GM21367 (cell line): ENCODE measurements around the gene BACH2.
"Not testable (repeated sequence)": the region's sequence is repeated elsewhere in the genome, so short reads cannot be mapped to it uniquely, and the experiment has no call there.

Experiments
- ATAC-seq: cut with Tn5 transposase; IDR thresholded peaks from one replicate; pipeline ENCODE4 v1.9.1; 2021; ENCODE audit not compliant: unreplicated experiment

The BACH2 gene

DNA sequence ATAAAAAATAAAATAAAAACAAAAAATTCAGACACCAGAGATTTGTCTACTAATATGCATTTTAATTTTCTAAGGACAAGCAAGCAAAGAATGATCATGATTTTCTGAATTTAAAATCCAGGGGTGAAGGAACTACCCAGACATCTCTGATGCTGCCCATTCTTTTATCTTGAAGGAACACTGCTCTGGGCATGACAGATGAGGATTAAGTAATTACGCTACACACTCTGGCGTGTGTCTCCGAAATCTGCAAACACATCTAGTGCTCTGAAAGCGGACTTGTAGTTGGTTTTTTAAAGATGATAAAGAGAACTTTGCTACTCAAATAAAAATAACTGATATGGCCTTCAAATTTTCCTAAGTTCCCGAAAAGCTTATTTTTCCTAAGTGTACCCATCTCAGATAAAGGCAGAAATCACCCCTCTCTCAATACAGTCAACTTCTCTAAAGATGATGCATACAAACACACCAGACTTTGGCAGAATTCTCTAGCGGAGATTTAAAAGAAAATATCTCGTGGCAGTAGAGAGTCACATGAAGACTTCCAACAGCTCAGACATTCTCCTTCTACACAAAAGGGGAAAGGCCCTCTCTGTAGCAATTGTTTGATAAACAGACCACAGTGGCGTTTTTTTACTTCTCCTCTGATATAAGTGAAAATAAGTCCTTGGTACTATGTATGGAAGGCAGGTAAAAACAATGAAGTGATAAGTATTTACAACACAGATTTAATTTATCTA is 133.8 kb downstream of the BACH2 start:
- no peak for ATAC-seq

DNA sequence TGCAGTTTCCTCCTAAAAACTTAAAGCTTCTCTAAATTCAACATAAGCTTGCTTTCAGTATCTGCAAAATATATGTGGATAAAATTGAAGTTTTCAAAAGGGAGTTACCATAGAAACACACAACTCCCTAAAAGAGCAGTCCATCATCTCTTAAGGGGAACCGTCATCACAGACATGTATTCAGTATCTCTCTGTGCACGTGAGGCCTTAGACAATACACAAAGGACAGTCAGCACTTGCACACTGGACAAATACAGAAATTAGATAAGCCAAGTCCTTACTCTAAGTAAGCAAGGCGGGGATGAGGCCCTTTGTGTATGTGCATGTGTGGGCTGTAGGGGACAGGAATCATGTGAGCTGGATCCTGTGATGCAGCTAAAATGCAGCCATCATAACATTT is 136.6 kb downstream of the BACH2 start:
- no peak for ATAC-seq

DNA sequence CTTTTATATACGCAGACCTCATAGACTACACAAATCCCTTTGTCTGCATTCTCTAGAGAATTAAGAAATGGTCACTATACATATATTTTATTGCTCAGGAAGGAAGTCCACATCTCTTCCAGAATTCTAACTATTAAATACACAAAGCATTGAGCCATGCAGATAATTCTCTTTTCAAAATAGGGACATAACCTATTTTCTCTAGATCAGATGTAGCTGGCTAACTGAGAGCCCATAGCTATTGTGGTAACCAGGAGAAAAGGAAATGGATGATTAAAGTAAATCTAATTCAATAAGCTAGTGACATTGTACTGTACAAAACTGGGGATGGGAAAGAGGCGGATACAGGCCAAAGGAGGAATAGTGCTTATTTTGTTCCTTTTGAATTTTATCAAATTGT is 137.2 kb downstream of the BACH2 start:
- no peak for ATAC-seq

DNA sequence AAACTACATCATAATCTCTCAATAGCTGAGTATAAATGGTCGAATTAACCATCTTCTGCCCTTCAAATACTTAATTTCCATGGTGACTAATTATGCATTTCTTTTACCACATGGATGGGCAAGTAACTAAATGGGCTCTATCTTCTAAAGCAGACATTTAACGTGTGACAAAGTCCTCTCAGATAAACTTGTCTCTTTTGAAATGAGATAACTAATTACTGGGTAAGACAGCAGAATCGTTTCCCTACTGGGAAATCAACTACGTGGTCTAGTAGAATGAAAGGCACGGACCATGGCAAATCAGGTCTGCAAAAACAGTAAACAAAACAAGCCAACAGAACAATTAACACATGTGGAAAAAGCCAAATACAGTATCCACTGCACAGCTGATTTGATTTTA is 137.7 kb downstream of the BACH2 start:
- no peak for ATAC-seq

DNA sequence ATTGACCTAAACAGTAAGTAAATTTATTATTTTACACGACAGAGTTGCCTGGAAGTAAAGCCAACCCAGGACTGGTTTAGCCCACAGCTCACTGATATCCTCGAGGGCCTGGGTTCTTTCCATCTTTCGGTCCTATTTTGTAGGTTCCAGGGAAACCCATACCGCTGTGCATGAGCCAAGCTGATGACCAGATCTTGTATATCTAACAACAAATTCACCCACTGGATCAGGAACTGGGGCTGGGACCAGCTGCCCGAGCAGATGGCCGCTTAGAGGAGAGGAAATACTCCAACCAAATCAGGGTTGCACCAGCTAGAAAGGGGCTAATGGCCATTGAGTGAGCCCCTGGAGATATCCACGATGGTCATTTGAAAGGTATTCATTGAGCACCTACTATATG is 139.2 kb downstream of the BACH2 start:
- no peak for ATAC-seq

DNA sequence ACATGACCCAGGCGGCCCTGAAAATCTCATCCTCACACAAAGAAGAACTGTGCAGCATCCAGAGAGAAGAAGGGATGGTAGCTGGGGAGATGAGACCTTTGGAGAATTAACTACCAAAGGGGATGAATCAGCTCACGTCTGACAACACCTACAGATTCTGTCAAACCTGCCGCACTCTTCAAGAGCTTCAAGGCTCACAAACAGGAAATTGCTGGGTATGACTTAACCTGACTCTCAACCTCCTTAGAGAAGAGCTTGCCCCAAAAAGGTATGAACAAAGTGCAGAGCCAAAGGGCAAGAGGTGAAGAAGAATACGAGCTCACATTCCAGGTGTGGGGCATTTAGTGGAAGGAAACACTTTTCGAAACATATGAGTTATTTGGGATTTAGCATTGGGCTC is 139.8 kb downstream of the BACH2 start:
- ATAC-seq: no peak

DNA sequence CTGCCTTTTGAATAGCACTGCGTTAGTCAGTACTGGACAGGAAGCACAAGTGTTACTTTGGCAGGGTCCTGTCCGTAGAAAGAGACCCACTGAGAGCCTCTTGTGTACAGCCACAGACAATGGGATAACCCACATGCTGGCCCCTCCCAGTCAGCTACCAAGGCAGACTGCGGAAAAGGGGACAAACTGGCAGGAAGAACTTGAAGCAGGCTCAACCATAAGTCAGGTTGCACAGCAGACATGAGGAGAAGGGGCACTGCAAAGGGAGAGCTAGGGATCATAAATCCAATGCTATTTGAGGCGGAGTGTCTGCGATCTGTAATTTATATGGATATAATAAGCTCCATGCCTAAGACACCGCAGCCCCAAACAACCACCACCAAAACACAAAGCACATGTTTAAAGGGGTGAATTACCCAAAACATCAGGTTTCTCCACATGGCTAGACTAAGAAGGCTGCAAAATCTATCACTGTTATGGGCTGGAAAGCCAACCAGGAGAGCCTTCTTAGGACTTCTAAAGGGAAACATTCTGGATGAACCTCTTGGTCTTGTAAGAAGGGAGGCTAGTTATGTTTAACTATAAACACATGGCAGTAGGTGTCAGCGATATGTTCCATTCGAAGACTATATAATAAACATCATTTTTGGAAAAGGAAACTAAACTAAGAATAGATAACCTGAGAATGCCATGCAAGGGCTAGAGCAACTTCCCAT is 141.7 kb downstream of the BACH2 start:
- no peak for ATAC-seq

DNA sequence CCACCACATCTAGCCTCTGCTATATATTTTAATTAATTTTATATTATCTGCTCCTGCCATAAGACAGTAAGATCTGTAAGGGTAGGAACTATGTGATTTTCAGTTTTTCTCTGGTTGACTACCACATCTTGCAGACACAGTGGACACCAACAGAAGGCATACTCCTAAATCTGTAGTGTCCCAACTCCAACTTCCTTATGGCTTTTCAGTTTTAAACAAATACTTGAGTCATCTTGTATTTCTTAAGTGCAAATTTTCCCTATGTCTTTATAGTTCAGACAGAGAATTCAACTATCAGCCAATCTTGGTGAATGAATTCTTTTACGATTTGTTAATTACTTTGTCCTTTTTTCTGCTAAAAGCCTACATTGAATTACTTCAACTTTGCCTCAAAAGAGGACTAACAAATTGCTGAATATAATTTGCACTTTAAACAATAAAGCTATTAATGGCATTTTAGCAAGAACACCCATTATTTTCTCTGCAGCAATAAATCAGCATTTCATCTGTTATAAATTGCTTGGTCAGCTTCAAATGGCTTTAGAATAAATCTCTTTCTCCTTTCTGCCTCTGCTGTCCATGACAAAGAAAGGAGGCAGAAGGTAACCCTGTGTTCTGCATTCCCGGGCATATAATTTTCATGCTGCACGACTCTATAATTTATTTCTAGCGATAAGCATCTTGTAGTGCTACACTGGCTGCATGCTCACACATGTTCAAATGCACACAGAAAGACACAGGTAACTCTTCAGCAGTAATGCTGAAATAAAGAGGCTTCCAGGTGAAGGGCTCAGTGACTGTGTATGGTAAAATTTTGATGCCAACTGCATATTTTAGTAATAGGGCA is 144.8 kb downstream of the BACH2 start:
- no peak for ATAC-seq

DNA sequence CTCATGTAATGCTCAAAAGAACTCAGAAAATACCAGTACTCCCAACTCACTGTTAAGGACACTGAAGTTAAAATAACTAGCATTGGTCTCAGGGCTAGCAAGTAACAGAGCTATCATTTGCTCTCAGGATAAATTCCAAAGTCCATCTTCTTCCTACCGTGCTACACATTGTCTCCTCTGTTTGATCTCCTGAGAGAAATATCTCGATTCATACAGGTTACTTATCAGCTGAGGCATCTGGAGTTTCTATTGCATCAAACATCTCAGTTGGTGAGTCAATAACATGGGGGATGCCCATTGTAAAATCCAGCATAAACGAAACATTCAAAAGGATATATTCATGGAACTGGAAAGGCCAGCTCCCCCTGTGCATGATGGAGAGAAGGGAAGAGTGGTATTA is 147.4 kb downstream of the BACH2 start:
- ATAC-seq: no peak

DNA sequence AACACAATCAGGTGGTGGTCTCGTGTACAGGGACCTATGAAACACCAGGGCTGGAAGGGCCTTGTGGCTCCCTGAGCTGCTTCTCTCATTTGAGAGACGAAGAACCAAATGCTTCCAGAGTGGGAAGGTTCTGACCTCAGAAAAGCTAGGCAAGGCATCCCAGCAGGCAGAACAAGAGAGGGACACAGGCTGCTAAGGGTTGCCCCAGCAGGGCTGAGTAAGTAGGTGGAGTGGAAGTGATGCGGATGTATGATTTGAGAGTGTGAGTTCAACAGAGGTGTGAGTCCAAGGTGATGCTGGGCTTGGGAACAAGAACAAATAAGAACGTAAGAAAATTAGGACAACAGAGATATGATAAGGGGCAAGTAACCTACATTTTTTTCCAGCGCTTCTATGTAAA is 147.8 kb downstream of the BACH2 start:
- no peak for ATAC-seq

DNA sequence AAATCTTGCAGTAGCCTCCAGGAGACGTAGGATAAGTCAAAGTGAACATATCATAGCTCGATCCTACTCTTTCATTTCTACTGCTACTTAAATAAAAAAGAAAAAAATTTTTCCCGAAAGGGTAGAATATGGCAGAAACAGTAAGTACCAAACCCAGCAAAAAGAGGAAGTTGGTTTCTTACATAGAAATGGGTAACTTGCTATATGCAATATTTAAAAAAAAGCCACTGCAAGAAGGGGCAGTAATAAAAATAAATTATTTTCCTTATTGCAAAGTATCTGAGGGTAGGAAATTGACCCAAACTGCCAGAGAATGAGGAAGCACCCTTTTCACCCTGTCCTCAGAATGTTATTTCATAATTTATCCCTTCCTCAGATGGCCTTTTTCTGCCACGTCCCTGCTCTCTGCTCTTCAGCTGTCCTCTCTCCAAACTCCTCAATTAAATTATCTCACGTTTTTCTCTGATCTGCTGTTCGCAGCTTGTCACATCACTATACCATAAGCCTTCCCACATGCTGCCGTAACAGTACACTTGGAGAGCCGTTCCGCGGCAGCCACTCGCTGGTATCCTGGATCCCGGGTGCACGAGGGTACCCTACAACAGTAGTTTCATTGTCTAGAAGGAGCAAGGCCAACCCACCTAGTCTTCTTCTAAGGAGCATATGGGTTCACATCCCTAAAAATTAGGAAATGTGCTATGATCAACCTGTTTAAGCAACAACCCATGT is 149.6 kb downstream of the BACH2 start:
- ATAC-seq: no peak

DNA sequence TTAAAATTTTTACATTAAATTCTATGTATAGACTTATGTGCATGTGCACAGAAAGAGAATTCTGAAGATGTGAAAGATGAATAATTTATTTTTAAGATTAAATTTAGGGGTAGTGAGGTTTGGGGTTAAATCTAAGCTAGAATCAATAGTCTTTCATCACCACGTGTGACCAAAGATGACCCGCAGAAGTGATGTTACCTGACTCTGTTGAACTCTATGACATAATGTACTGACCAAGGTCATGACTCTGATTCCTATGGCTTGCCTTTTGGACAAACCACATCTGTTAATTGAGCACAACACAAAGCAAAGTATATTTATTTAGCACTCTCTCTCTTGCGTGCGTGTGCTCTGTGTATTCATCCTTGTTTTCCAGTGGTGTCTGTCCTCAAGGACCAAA is 150.6 kb downstream of the BACH2 start:
- no peak for ATAC-seq

DNA sequence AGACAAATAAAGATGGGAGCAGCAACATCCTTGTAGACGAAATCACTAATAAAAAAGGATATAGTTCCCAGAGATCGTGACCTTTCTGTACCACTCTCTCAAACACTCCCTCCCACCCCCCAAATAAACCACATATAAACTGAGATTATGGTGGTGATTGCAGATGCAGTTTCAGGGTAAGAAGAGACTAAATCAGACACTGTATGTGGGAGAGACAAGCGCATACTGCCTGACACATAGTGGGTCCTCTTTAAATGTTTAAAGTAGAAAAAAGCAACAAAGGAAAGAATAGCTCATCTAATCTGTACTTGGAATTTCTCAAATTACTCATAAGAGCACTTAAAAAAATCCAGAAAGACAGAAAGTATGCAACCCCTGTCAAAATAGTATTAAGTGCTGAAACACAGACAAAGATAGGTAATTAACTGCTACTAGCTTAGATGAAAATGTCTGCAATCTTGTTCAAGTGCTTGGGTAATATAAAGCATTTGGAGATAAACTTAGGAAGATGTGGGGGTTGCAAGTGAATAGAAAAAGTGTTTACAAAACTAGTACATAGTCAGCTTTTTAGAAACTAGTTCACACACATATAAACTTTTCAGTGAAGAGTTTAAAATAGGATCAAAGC is 151.6 kb downstream of the BACH2 start:
- no peak for ATAC-seq

DNA sequence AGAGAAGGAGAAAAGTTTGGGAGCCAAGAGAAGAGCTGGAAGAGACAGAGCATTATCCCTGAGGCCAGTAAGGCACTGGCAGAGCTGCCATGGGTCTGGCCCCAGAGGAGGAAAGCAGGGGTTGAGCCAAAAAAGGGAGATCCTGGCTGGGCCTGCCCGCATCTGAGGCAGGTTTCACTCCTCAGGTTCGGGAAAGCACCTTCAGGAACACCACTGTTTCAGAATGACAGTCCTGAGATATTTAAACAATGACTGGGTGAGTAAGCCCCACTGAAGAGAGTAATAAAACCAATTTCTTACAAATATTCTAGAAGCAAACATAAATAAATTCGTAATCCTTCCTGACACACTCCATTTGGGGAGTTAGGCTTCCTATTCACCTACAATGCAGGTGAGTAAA is 152.2 kb downstream of the BACH2 start:
- no peak for ATAC-seq

DNA sequence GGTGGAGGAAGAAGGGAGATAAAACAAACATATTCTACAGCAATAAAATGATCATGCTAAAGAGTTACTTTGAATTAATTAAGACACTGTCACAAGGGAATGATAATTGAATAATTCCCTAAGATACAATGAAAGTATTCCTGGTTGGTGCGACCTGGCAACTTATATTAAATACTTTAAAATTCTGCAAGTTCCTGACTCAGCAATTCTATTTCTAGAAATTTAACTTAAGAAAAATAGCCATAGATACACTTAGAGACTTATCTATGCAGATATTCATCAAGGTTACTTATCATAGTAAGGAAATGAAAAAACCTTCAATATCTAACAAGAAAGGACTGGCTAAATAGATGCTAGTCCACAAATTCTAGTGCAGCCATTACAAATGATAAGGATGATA is 156.0 kb downstream of the BACH2 start:
- ATAC-seq: no peak

DNA sequence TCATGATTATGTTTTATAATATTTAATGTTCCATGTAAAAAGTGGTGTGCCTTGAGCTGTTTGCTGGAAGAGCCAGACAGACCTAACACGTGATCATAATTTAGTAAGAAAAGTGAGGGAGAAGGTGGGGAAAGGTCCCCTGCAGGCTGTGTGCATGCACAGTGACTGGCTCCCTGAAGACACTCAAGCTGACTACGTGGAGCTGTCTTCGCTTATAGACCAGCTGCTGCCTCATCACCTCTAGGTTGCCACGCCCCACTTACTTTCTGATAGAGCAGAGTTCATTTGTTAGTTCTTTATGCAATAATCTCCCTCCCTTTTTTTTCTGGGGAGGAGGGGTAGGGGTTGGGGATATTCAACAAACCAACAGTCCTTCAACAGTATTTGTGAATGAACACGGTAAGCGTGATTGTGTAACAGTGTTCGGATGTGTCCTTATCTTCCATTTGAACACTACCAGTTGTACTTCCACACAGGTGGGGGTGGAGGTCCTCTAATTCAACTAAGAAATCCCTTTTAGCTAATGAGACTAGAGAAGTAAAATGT is 157.3 kb downstream of the BACH2 start:
- ATAC-seq: no peak

DNA sequence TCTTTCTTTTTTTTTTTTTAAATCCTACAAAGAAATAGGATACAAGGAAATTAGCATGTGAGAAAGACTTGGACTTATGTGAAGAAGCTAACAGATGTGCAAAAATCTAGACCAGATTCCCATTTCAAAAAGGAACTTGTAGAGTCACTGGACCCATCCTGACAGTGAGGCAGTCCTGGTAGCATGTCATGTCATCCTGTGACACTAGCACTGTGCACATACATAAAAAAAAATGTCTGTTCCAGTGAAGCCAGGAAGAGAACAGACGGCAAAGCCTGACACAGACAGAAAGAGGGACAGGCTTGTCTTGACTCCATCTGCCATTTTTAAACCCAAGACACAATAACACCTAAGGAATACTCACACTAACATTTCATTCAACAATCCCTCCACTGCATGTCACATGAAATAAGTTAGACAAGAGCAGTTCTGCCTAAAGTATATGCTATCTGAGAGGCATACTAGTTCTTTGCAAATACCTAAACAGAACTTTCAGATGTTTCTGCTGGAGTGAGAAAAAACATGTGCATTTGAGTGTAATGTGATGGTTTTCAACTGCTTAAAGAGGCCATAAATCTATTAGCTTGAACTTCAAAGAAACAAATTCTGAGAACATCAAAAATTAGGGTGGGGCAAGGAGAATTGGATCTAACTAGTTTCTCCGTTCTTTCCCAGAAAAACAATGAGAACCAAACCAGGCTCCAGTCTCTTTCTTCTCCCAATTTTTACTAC is 159.6 kb downstream of the BACH2 start:
- ATAC-seq: no peak

DNA sequence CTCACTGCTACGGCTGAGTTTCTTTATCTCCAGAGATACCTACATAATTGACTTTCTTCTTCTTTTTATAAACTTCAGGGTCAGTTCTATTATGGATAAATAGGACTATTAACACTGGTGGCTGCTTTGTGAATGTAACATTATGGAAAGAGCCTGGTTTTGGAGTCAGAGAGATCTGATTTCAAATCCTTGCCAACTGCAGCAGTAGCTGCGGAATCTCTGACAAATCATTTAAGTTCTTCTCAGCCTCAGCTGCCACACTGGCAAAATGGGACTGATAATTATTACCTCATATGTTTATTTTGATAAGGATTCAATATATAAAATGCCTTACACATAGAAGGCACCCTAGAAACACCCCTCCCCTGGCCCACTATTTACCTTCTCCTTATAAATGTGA is 160.5 kb downstream of the BACH2 start:
- no peak for ATAC-seq

DNA sequence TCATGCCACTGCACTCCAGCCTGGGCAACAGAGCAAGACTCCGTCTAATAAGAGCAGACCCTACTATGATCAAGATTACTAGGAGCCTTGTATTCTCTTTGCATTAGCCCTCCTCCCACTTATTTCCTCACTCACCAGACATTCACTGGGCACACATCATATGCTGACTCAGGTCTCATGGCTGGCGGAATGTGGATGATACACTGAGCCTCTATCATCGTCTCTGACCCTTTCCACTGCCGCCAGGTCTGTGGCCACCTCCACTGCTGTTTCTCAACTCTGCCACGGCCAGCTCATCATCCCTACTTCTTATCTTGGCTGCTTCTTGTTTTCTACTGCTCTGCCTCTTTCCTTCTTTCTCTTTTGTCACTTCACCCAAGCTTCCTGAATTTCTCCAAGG is 161.0 kb downstream of the BACH2 start:
- ATAC-seq: no peak

DNA sequence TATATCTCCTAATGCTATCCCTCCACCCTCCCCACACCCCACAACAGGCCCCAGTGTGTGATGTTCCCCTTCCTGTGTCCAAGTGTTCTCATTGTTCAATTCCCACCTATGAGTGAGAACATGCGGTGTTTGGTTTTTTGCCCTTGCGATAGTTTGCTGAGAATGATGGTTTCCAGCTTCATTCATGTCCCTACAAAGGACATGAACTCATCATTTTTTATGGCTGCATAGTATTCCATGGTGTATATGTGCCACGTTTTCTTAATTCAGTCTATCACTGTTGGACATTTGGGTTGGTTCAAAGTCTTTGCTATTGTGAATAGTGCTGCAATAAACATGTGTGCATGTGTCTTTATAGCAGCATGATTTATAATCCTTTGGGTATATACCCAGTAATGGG is 163.0 kb downstream of the BACH2 start:
- ATAC-seq: not testable (repeated sequence)
